ENCODE results near the gene LIMK1. TPM values are rescaled to one million over a fixed set of nuclear protein-coding genes. Genes with fewer than 3 reads are reported as not detected.
"Not testable (repeated sequence)": the region's sequence is repeated elsewhere in the genome, so short reads cannot be mapped to it uniquely, and the experiment has no call there.

The LIMK1 gene
- total and polyA plus RNA-seq, 2 of the 4 experiments (the other 2 are of a cell fraction) = 25.8 to 48.0 TPM

GRCh38 chr7:74046581-74046980, 37.0 kb upstream of the LIMK1 start:
- H2BK15ac ChIP-seq (ENCODE audit: low read depth, low read length); H3K18ac ChIP-seq (ENCODE audit: low read depth, low read length); in situ Hi-C loops (cut with MboI; ENCODE audit: low sequenced_read_pairs); H3K4me1 ChIP-seq (ENCODE audit: control insufficient read depth, insufficient read depth, low read length); H3K27me3 ChIP-seq (ENCODE audit: control insufficient read depth, insufficient read depth, low read length); H2AK5ac ChIP-seq (ENCODE audit: low read depth, low read length); H2AK9ac ChIP-seq (replicated peaks; ENCODE audit: low read depth, low read length, poor library complexity); H4K20me1 ChIP-seq (ENCODE audit: insufficient read depth, low read length); H2BK5ac ChIP-seq (ENCODE audit: low read depth, low read length, poor library complexity, severe bottlenecking); H3K23ac ChIP-seq (ENCODE audit: low read depth, low read length); H2BK20ac ChIP-seq (ENCODE audit: low read depth, low read length); H3K9ac ChIP-seq (ENCODE audit: low read depth, low read length); H3K4ac ChIP-seq (ENCODE audit: low read depth, low read length); dilution Hi-C loops (cut with HindIII; ENCODE audit: low sequenced_read_pairs, unreplicated experiment); H2AFZ ChIP-seq (replicated peaks; ENCODE audit: low read length, poor library complexity); BruUV-seq (replicated peaks); H4K91ac ChIP-seq (ENCODE audit: insufficient read depth, low read depth, low read length); H3K36me3 ChIP-seq (ENCODE audit: control insufficient read depth, insufficient read depth, low read length); H3K56ac ChIP-seq (ENCODE audit: extremely low read depth, insufficient read depth, low read length); DNase-seq; H3K27ac ChIP-seq (ENCODE audit: insufficient read depth, low read length); H3K14ac ChIP-seq (replicated peaks; ENCODE audit: low read depth, low read length); H3K9me3 ChIP-seq (ENCODE audit: control insufficient read depth, insufficient read depth, low read length); intact Hi-C loops (cut with micrococcal nuclease); H4K8ac ChIP-seq (ENCODE audit: low read depth in 2 of 2, low read length in 2 of 2); H3K79me1 ChIP-seq (ENCODE audit: low read depth in 1 of 2, low read length in 2 of 2); ATAC-seq (ENCODE audit: low read depth); H3K4me2 ChIP-seq (ENCODE audit: low read depth, low read length); POLR2A ChIA-PET (ENCODE audit: unreplicated experiment); H4K5ac ChIP-seq (ENCODE audit: low read depth, low read length); H3K4me3 ChIP-seq (ENCODE audit: insufficient read depth, low read depth, low read length); H2BK120ac ChIP-seq (ENCODE audit: low read depth, low read length); H3K9me1 ChIP-seq (ENCODE audit: insufficient read depth, low read length): not testable (repeated sequence)
- CTCF ChIA-PET = interaction anchor here (0.5 kb wide), 1 partner anchor 127 kb away, joined by 6 read pairs; the partner anchor contains the start of gene EIF4H
- WGBS, 2 experiments (ENCODE audit: extremely low coverage in 2 of 2, insufficient read length in 1 of 2) = no CpG with 5 or more reads among the region's 7 CpGs

Data from IMR-90 (cell line).